ENCODE measurements around the gene MYO1F.

MYO1F gene

GRCh38 chr19:8615024-8615423 is 37.8 kb upstream of the MYO1F start:
- no peak for DNase-seq (ENCODE audit: low read depth in 1 of 2, low spot score in 1 of 2)
- no peak for TF ChIP-seq CTCF (IDR thresholded peaks at IDR 0.05; ENCODE audit: insufficient read depth, low read length)
- TF ChIP-seq POLR2AphosphoS5 (IDR thresholded peaks at IDR 0.05; ENCODE audit: low read depth) = no peak
- no peak for TF ChIP-seq GABPA (IDR thresholded peaks at IDR 0.05; ENCODE audit: low read depth)
- TF ChIP-seq, protein P1, sequence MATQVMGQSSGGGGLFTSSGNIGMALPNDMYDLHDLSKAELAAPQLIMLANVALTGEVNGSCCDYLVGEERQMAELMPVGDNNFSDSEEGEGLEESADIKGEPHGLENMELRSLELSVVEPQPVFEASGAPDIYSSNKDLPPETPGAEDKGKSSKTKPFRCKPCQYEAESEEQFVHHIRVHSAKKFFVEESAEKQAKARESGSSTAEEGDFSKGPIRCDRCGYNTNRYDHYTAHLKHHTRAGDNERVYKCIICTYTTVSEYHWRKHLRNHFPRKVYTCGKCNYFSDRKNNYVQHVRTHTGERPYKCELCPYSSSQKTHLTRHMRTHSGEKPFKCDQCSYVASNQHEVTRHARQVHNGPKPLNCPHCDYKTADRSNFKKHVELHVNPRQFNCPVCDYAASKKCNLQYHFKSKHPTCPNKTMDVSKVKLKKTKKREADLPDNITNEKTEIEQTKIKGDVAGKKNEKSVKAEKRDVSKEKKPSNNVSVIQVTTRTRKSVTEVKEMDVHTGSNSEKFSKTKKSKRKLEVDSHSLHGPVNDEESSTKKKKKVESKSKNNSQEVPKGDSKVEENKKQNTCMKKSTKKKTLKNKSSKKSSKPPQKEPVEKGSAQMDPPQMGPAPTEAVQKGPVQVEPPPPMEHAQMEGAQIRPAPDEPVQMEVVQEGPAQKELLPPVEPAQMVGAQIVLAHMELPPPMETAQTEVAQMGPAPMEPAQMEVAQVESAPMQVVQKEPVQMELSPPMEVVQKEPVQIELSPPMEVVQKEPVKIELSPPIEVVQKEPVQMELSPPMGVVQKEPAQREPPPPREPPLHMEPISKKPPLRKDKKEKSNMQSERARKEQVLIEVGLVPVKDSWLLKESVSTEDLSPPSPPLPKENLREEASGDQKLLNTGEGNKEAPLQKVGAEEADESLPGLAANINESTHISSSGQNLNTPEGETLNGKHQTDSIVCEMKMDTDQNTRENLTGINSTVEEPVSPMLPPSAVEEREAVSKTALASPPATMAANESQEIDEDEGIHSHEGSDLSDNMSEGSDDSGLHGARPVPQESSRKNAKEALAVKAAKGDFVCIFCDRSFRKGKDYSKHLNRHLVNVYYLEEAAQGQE (IDR thresholded peaks at IDR 0.05; ENCODE audit: insufficient replicate concordance, low read depth) = no peak
- TF ChIP-seq SPI1 (IDR thresholded peaks at IDR 0.05; ENCODE audit: borderline replicate concordance, low read depth) = no peak
- Histone ChIP-seq H3K27ac (replicated peaks) (no peak overlapping the region), H3K4me3 (replicated peaks; ENCODE audit: insufficient read depth, low read length) (no peak overlapping the region), H3K27me3 (ENCODE audit: insufficient read depth, poor library complexity, severe bottlenecking) (no peaks in the 10 kb centered on the region)

- Histone ChIP-seq H3K4me3 (replicated peaks; ENCODE audit: insufficient read depth, low read length) (no peak overlapping the region), H3K27me3 (ENCODE audit: insufficient read depth, poor library complexity, severe bottlenecking) (no peaks in the 10 kb centered on the region), H3K27ac (replicated peaks) (no peak overlapping the region)
- DNase-seq (ENCODE audit: low read depth in 1 of 2, low spot score in 1 of 2) = no peak
- no peak for TF ChIP-seq POLR2AphosphoS5 (IDR thresholded peaks at IDR 0.05; ENCODE audit: low read depth)
- no peak for TF ChIP-seq SPI1 (IDR thresholded peaks at IDR 0.05; ENCODE audit: borderline replicate concordance, low read depth)
- TF ChIP-seq CTCF (IDR thresholded peaks at IDR 0.05; ENCODE audit: insufficient read depth, low read length) = no peak
Observed at GRCh38 chr19:8614455-8614854, 37.2 kb upstream of the MYO1F start.

DNA sequence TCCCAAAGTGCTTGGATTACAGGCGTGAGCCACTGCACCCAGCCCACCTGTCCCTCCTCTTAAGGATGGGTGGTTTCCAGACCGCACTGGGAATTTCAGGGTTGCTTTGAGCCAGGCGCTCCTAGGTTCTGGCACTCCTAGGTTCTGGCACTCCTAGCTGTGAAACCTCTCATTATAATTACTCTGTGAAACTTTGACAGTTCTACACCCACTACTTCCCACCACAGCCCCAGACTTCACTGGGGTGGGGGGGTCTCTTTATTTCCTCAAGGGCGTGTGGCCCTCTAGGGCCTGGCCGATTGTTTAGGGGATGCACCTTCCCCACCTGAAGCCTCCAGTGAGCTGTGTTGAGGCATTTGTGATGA is 35.5 kb upstream of the MYO1F start:
- TF ChIP-seq POLR2AphosphoS5 (IDR thresholded peaks at IDR 0.05; ENCODE audit: low read depth) (no peak), CTCF (IDR thresholded peaks at IDR 0.05; ENCODE audit: insufficient read depth, low read length) (no peak), GABPA (IDR thresholded peaks at IDR 0.05; ENCODE audit: low read depth) (no peak), SPI1 (IDR thresholded peaks at IDR 0.05; ENCODE audit: borderline replicate concordance, low read depth) (no peak)
- TF ChIP-seq, protein P1 (IDR thresholded peaks at IDR 0.05; ENCODE audit: insufficient replicate concordance, low read depth) = no peak
- Histone ChIP-seq H3K4me3 (replicated peaks; ENCODE audit: insufficient read depth, low read length) (no peak overlapping the region), H3K27ac (replicated peaks) (no peak overlapping the region), H3K27me3 (ENCODE audit: insufficient read depth, poor library complexity, severe bottlenecking) (no peaks in the 10 kb centered on the region)
- no peak for DNase-seq (ENCODE audit: low read depth in 1 of 2, low spot score in 1 of 2)
